Measurements from ENCODE around the gene CPEB2. TPM values are rescaled to one million over a fixed set of nuclear protein-coding genes. Genes with fewer than 3 reads are reported as not detected.

Gene CPEB2
- total RNA-seq, 2 experiments from 2014 or later = 14.3 to 14.8 TPM

DNA sequence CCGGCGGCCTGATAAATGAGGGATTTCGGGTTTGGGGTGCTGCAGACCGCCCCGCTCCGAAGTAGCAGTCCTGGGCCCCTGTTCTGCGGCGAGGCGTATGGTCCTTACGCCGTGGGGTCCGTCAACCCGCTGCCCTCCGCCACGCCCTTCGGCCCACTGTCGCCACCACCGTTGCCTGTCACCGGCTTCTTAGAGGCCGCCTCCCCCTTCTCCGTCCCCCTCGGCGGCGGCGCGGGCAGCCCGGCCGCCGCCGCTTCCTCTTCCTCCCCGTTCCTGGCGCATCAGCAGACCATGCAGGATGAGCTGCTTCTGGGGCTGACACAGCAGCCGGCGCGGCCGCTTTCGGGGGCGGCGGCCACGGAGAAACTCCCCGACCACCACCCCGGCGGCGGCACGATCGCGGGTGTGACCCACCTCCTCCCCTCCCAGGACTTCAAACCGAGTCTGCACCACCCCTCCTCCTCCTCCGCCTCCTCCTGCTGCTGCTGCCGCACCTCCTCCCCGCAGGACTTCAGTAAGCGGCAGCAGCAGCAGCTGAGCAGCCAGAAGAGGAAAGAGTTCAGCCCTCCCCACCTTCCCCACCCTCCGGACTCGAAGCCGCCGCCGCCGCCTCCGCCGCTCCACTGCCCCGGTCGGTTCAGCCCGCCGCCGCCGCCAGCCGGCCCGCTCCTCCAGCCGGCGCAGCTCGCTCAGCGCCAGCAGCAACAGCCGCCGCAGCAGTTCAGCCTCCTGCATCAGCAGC lies 549 bp downstream of the CPEB2 start:
- peaks cover 8% of the 10 kb centered on the region for H3K36me3 Mint-ChIP-seq
- ATAC-seq (peak; percentile 37), DNase-seq (peak; percentile 87)
- no peaks in the 10 kb centered on the region for H3K9me3 Mint-ChIP-seq (ENCODE audit: low read depth)
- H3K4me3 Mint-ChIP-seq = peak overlapping the region; percentile 88
- H3K27me3 Mint-ChIP-seq = no peaks in the 10 kb centered on the region
- H3K27ac Mint-ChIP-seq = peak overlapping the region; percentile 96
- peaks cover 35% of the 10 kb centered on the region for H3K4me1 Mint-ChIP-seq
- CTCF ChIA-PET = interaction anchor here (0.7 to 1.1 kb wide), 3 partner anchors 9 to 395 kb away, joined by 3 to 4 read pairs (median 3); no protein-coding TSS in a partner anchor

DNA sequence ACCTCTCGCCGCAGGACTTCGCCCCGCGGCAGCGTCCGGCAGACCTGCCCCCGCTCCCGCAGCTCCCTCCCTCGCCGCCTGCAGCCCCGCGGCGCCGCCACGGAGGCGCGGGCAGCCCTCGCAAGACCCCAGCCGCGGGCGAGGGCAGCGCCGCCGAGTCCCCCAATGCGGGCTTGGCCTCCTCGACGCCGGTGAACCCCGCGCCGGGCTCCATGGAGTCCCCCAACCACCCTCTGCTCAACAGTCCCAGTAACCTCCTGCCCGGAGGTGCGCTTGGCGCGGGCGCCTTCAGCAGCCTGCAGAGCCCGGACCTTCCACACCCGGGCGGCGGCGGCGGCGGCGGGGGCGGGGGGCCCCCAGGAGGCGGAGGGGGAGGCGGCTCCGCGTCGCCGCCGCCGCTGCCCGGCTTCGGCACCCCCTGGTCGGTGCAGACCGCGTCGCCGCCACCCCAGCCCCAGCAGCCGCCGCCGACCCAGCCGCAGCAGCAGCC lies 1.2 kb downstream of the CPEB2 start:
- Mint-ChIP-seq H3K9me3 (ENCODE audit: low read depth) (no peaks in the 10 kb centered on the region), H3K27me3 (no peaks in the 10 kb centered on the region), H3K27ac (peak overlapping the region; percentile 96), H3K4me1 (peaks cover 33% of the 10 kb centered on the region), H3K4me3 (peak overlapping the region; percentile 88), H3K36me3 (peaks cover 11% of the 10 kb centered on the region)
- ATAC-seq = peak; percentile 7
- CTCF ChIA-PET = interaction anchor here (0.7 to 1.2 kb wide), 4 partner anchors 8 to 396 kb away, joined by 3 to 4 read pairs (median 3); no protein-coding TSS in a partner anchor
- DNase-seq = peak; percentile 69

DNA sequence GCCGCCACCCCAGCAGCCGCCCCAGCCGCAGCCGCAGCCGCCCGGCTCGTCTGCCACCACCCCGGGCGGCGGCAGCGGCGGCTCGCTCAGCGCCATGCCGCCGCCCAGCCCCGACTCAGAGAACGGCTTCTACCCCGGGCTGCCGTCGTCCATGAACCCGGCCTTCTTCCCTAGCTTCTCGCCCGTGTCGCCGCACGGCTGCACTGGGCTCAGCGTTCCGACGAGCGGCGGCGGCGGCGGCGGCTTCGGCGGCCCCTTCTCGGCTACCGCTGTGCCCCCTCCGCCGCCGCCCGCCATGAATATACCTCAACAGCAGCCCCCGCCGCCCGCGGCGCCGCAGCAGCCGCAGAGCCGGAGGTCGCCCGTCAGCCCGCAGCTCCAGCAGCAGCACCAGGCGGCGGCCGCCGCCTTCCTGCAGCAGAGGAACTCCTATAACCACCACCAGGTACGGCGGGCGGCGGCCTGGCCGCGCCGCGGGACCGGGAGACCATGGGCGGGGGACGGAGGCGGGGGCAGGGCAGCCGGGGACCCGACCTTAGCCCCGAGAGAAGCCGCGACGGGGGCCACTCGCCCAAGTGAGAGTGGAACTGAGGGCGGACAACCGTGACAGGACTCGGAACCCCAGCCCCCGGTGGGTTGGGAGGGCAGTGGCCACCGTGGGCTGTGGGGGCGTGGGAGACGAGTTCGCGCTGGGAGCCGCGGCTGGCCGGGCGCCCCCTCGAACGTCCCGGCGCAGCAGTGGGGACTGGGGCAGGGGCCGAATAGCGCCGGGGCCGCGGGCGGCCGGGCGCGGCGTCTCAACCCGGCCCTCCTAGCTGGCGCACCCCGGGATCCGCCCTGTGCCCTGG lies 1.8 kb downstream of the CPEB2 start:
- Mint-ChIP-seq H3K4me3 (peak overlapping the region; percentile 96), H3K9me3 (ENCODE audit: low read depth) (no peaks in the 10 kb centered on the region), H3K4me1 (peaks cover 31% of the 10 kb centered on the region), H3K27ac (peak overlapping the region; percentile 94), H3K36me3 (peaks cover 14% of the 10 kb centered on the region), H3K27me3 (no peaks in the 10 kb centered on the region)
- CTCF ChIA-PET = interaction anchor here (1.2 kb wide), 1 partner anchor 38 kb away, joined by 3 read pairs; no protein-coding TSS in a partner anchor
- ATAC-seq (peak; percentile 3), DNase-seq (peak; percentile 61)

DNA sequence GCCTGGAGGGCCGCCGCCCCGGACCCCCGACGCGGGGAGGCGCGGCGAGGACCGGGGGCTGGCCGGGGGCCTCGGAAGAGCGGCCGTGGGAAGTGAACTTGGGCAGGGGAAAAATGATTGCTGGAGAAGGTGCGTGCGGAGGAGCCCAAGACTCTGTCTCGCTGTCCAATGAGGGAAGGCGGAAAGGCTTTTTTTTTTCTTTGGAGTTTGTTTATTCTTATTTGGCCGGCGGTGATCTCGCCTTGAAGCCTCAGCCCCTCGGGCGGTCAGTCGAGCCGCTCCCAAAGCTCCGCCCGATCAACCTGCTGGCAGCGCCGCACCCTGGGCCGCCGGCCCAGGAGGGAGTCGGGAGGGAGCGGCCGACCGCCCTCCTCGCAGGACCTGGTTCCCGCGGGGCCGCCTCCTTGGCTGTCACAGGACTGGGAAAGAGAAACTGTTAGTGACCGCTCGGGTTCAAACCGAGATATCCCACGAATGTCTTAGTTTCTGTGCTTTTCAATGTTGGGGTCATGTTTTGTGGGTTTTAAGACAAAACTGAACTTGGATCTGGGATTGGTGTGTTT lies 2.5 kb downstream of the CPEB2 start:
- CTCF ChIA-PET = no interaction called here
- Mint-ChIP-seq H3K36me3 (peaks cover 18% of the 10 kb centered on the region), H3K4me1 (peaks cover 33% of the 10 kb centered on the region), H3K27me3 (no peaks in the 10 kb centered on the region), H3K9me3 (ENCODE audit: low read depth) (no peaks in the 10 kb centered on the region), H3K4me3 (peak overlapping the region; percentile 96), H3K27ac (peak overlapping the region; percentile 94)
- DNase-seq = peak; percentile 71
- ATAC-seq = no peak

DNA sequence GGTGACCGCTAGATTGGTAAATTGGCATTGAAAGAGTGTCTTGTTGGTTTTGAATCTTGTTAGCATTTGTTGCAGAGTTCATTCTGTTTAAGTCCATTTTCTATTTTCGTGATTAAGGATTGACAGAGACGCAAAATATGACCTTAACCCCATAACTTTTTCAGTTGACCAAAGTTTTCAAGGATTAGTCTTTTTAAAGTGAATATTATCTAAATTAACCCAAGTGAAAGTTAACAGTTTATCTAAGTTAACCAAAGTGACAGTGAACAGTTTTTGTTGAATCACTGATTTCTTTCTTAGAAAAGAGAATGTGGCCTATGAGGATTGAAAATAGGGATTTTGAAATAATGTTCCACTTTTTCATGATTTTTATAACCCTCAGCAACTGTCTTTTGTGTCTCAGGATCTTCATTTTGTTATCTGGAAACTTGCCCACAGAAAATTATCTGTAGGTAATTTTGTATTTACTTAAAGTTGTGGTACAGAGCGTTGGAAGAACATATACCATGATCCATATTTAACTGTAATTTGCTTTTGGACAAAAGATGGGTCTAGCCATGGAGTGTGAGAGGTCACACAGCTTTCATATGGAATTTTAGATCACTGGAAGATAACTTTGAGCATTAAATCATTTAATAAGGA lies 3.3 kb downstream of the CPEB2 start:
- peak overlapping the region; percentile 94 for H3K27ac Mint-ChIP-seq
- H3K9me3 Mint-ChIP-seq (ENCODE audit: low read depth) = no peaks in the 10 kb centered on the region
- peaks cover 34% of the 10 kb centered on the region for H3K4me1 Mint-ChIP-seq
- CTCF ChIA-PET = no interaction called here
- H3K4me3 Mint-ChIP-seq = peak overlapping the region; percentile 96
- H3K36me3 Mint-ChIP-seq = peaks cover 23% of the 10 kb centered on the region
- H3K27me3 Mint-ChIP-seq = no peaks in the 10 kb centered on the region
- ATAC-seq = no peak
- no peak for DNase-seq

DNA sequence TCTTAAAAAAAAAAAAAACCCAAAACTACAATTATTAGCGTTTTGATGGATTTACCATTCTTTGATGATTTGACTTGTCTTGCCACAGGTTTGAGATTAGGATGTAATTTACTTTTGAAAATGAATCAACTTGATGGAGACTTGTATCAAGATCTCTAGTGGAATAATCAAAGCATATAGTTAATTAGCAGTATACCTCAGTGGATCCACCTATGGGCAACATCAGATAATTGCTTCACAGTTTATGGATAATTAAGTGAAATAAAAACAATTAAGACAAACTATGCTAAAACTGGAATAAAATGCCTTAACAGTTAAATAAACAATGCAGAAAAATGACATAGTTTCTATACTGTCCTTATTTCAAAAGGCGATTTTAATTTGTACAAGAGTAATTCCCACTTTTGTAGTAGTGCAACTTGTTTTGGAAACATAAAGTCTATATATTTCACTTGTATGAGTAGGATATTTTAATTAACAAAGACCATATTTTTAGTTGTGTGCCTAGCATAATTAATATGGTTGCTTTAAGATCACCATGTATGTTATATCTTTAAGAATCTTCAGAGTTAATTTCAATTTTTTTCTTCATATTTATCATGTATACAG lies 4.2 kb downstream of the CPEB2 start:
- no peak for DNase-seq

DNA sequence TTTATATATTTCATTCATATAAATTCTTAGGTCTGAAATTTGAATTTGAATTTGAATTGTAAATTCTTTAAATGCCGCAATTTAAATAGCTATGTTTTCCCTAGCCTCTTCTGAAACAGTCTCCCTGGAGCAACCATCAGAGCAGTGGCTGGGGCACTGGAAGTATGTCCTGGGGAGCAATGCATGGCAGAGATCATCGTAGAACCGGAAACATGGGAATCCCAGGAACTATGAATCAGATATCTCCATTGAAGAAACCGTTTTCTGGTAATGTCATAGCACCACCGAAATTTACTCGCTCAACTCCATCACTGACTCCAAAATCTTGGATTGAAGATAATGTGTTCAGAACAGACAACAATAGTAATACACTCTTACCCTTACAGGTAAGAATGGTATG lies 4.9 kb downstream of the CPEB2 start:
- Mint-ChIP-seq H3K36me3 (peaks cover 27% of the 10 kb centered on the region), H3K4me1 (peaks cover 30% of the 10 kb centered on the region), H3K9me3 (ENCODE audit: low read depth) (no peaks in the 10 kb centered on the region), H3K27me3 (no peaks in the 10 kb centered on the region), H3K4me3 (no peak overlapping the region), H3K27ac (no peak overlapping the region)
- ATAC-seq (no peak), DNase-seq (no peak)
- CTCF ChIA-PET = no interaction called here

More for the DNA sequence above, 4.2 kb downstream of the CPEB2 start:
- peak overlapping the region; percentile 37 for H3K27ac Mint-ChIP-seq
- H3K4me1 Mint-ChIP-seq = peaks cover 30% of the 10 kb centered on the region
- CTCF ChIA-PET = no interaction called here
- no peaks in the 10 kb centered on the region for H3K9me3 Mint-ChIP-seq (ENCODE audit: low read depth)
- ATAC-seq = no peak
- no peaks in the 10 kb centered on the region for H3K27me3 Mint-ChIP-seq
- peaks cover 23% of the 10 kb centered on the region for H3K36me3 Mint-ChIP-seq
- H3K4me3 Mint-ChIP-seq = peak overlapping the region; percentile 96

DNA sequence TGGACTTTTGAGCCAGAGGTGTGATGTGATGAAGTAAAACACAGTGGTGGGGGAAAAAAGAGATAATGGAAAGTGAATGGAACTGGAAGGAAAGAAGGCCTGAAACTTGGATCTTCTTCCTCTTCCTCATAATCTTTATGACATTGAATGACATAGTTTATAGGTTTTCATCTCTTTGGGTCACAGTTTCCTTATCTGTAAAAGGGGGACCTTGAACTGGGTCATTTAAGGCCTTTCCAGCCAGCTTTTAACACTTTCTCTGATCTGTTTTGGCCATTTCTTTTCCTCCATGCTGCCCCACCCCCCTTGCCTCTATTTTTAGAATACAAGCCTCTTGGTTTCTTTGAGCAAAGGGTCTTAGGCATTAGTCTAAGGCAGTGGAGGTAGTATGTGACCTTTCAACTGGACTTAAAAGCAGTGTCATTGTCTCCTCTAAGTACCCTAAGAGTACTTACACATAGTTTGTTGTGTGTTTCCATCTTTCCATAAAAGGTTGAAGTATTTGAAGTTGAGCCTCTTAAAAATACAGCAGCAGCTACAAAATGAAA lies 7.8 kb downstream of the CPEB2 start:
- no peaks in the 10 kb centered on the region for H3K9me3 Mint-ChIP-seq (ENCODE audit: low read depth)
- H3K4me1 Mint-ChIP-seq = peaks cover 32% of the 10 kb centered on the region
- no peak for DNase-seq
- H3K4me3 Mint-ChIP-seq = no peak overlapping the region
- no peak for ATAC-seq
- peaks cover 27% of the 10 kb centered on the region for H3K36me3 Mint-ChIP-seq
- CTCF ChIA-PET = interaction anchor here (0.7 to 1.0 kb wide), 2 partner anchors 11 to 557 kb away, joined by 3 read pairs; no protein-coding TSS in a partner anchor
- H3K27ac Mint-ChIP-seq = no peak overlapping the region
- H3K27me3 Mint-ChIP-seq = no peaks in the 10 kb centered on the region

DNA sequence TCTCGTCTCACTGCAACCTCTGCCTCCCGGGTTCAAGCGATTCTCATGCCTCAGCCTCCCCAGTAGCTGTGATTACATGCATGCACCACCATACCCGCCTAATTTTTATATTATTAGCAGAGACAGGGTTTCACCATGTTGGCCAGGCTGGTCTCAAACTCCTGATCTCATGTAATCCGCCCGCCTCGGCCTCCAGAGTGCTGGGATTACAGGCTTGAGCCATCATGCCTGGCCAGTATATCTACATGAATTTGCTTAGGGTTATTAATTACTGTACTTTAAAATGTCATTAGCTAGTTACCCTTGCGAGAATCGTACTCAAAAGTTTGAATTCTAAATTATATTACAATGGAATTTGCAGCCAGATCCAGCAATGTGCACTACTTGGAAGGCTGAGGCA lies 8.9 kb downstream of the CPEB2 start:
- Mint-ChIP-seq H3K4me3 (no peak overlapping the region), H3K27ac (no peak overlapping the region), H3K4me1 (peaks cover 25% of the 10 kb centered on the region), H3K9me3 (ENCODE audit: low read depth) (no peaks in the 10 kb centered on the region), H3K27me3 (no peaks in the 10 kb centered on the region), H3K36me3 (peaks cover 31% of the 10 kb centered on the region)
- CTCF ChIA-PET = interaction anchor here (0.7 to 0.9 kb wide), 2 partner anchors 8 to 558 kb away, joined by 3 to 4 read pairs; partner anchors contain the start of gene CPEB2
- DNase-seq (no peak), ATAC-seq (no peak)

DNA sequence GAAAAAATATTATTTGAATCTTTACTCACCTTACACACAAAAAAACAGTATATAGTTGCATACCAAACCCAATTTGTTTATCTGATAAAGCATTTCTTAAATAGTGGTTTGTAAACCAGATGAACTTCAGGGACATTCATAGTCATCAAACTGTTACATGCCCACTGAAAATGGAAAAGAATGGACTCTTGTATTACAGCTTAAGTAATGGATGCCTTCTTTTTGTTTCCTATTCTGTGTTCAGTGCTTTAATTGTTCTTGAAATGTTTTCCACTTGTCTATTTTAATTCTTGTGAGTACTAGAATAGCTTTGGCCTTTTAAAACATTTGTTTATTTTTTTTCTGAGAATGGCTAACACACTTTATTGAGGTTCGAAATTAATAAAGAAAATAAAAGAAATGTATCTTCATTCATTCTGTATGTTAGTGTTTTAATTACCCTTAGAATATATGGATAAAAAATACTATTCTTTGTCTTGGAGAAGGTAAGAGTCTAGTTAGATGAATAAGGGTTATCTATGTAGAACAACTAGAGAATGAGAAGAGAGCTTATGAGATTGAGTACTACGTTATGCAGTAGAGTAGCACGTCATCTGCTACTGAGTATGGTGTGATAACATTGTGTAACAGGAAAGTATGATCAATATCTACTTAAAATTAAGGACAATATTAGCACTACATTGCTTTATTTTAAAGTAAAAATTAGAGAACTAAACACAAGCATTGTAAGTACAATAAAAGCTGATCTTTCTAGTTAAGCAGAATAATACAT lies 9.9 kb downstream of the CPEB2 start:
- ATAC-seq = no peak
- CTCF ChIA-PET = interaction anchor here (0.9 kb wide), 1 partner anchor 9 kb away, joined by 4 read pairs; the partner anchor contains the start of gene CPEB2
- no peak overlapping the region for H3K4me3 Mint-ChIP-seq
- no peaks in the 10 kb centered on the region for H3K27me3 Mint-ChIP-seq
- DNase-seq = no peak
- H3K36me3 Mint-ChIP-seq = peaks cover 34% of the 10 kb centered on the region
- no peak overlapping the region for H3K27ac Mint-ChIP-seq
- no peaks in the 10 kb centered on the region for H3K9me3 Mint-ChIP-seq (ENCODE audit: low read depth)
- peaks cover 22% of the 10 kb centered on the region for H3K4me1 Mint-ChIP-seq

DNA sequence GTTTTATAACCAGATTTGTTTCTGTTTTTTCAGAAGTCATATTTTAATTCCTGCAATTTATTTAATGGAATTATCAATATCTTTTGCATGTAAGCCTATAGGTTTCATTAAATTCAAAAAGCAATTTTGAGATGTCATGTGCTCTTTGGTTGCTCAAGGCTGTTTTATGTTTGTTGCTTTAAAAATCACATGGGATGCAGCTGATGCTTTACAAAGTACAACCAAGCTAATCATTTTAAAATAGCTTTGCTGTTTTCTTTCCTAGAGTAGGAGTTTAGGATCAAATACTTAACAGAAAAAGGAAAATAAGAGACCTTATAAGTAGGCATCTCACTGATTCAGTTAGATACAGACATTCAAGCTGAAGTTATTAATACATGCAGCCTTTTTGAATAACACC lies 11.3 kb downstream of the CPEB2 start:
- ATAC-seq = no peak
- H3K27ac Mint-ChIP-seq = no peak overlapping the region
- no peak overlapping the region for H3K4me3 Mint-ChIP-seq
- no peaks in the 10 kb centered on the region for H3K9me3 Mint-ChIP-seq (ENCODE audit: low read depth)
- DNase-seq = no peak
- CTCF ChIA-PET = no interaction called here
- peaks cover 28% of the 10 kb centered on the region for H3K36me3 Mint-ChIP-seq
- H3K27me3 Mint-ChIP-seq = no peaks in the 10 kb centered on the region
- peaks cover 24% of the 10 kb centered on the region for H3K4me1 Mint-ChIP-seq

DNA sequence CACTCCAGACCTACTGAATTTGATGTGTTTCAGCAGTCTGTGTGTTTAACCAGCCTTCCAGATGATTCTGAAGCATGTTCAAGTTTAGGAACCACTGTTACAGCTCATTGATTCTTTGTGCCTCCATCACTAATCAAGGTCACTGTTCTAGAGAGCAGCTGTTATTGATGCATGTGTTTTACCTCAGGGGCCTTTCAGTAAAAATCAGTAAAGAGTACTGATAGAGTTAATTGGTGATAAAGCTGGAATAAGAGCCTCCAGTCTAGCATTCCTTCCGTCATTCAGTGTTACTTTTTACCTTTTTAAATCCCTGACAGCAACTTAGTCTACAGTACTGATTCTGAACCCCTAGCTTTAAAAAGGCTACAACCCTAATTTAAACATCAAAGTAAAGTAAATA lies 12.9 kb downstream of the CPEB2 start:
- H3K27ac Mint-ChIP-seq = no peak overlapping the region
- no peak for DNase-seq
- no peak overlapping the region for H3K4me3 Mint-ChIP-seq
- ATAC-seq = no peak
- CTCF ChIA-PET = interaction anchor here (0.9 kb wide), 1 partner anchor 359 kb away, joined by 3 read pairs; no protein-coding TSS in a partner anchor
- H3K9me3 Mint-ChIP-seq (ENCODE audit: low read depth) = no peaks in the 10 kb centered on the region
- H3K27me3 Mint-ChIP-seq = no peaks in the 10 kb centered on the region
- peaks cover 23% of the 10 kb centered on the region for H3K4me1 Mint-ChIP-seq
- H3K36me3 Mint-ChIP-seq = peaks cover 30% of the 10 kb centered on the region
